Endothelial cell of umbilical vein (primary cell): ENCODE measurements around the gene SNUPN. TPM values are rescaled to one million over a fixed set of nuclear protein-coding genes. Genes with fewer than 3 reads are reported as not detected.

ENCODE experiments used
- BruUV-seq: library from RNA; stranded (reverse); fragments of 400-500 nt; replicated peaks from 2 replicates; lab custom pipeline; 2021; lab: Mats Ljungman, UMichigan
- CTCF ChIA-PET: fragments of 300-600, 350-600 bp; sonication (Branson Sonifier 250); formaldehyde crosslinking; loops from one replicate; lab custom pipeline; 2021; ENCODE audit warnings: antibody characterized with exemption, inconsistent platforms; lab: Charles Lee
- POLR2A ChIA-PET: fragments of 300-600, 350-600 bp; sonication (Branson Sonifier 250); formaldehyde crosslinking; loops from one replicate; lab custom pipeline; 2021; ENCODE audit warnings: antibody characterized with exemption, inconsistent platforms; lab: Charles Lee
- DNase-seq: peaks from one replicate; pipeline ENCODE4 v3.0.0-alpha.2; 2011; ENCODE audit warnings: low read depth, low spot score
- FAIRE-seq: peaks from 2 replicates; lab custom pipeline; 2011; peaks lifted over from hg19 to GRCh38; lab: Jason Lieb, UNC
- H2AFZ ChIP-seq: 2 replicates; pipeline ENCODE4 v1.6.0; 2012; ENCODE audit warnings: low read depth, low read length, control low read depth, inconsistent platforms
- H3K27ac ChIP-seq: 2 replicates; pipeline ENCODE4 v1.5.1; 2011; ENCODE audit warnings: low read depth, mild to moderate bottlenecking, control low read depth, low read length, moderate library complexity; ENCODE audit not compliant: insufficient read depth
- H3K27me3 ChIP-seq, 2 experiments: 2 replicates each; pipeline versions ENCODE4 v1.6.0 to v1.6.1; 2011; ENCODE audit warnings: low read length in 2 of 2, mixed read lengths in 1 of 2; ENCODE audit not compliant: control insufficient read depth in 2 of 2, insufficient read depth in 2 of 2
- H3K36me3 ChIP-seq, 2 experiments: 2 replicates in 1 of 2; 3 replicates in 1 of 2; pipeline ENCODE4 v1.5.1; 2011; ENCODE audit warnings: low read length in 2 of 2, mild to moderate bottlenecking in 1 of 2, moderate library complexity in 1 of 2; ENCODE audit not compliant: control insufficient read depth in 2 of 2, insufficient read depth in 2 of 2; ENCODE audit errors: extremely low read depth in 1 of 2
- H3K4me1 ChIP-seq: 3 replicates; pipeline ENCODE4 v1.5.1; 2011; ENCODE audit warnings: mild to moderate bottlenecking, low read length; ENCODE audit not compliant: control insufficient read depth, insufficient read depth; ENCODE audit errors: extremely low read depth
- H3K4me2 ChIP-seq: 2 replicates; pipeline ENCODE4 v1.6.1; 2011; ENCODE audit warnings: low read length, control low read depth, mixed read lengths; ENCODE audit not compliant: insufficient read depth
- H3K4me3 ChIP-seq, 3 experiments: fragments of 200-600 bp in 1 of 3; sonication (generic), shearing (Covaris generic) in 1 of 3; replicated peaks in 1 of 3; 2 replicates each; pipeline ENCODE4 v1.5.1; 2011 to 2016; ENCODE audit warnings: control low read depth in 3 of 3, low read length in 3 of 3, mild to moderate bottlenecking in 2 of 3, inconsistent platforms in 1 of 3, low read depth in 1 of 3, moderate library complexity in 1 of 3; ENCODE audit not compliant: insufficient read depth in 1 of 3
- H3K79me2 ChIP-seq: 2 replicates; pipeline ENCODE4 v1.6.0; 2012; ENCODE audit warnings: low read length, inconsistent platforms; ENCODE audit not compliant: control insufficient read depth, insufficient read depth
- H3K9ac ChIP-seq: replicated peaks from 2 replicates; pipeline ENCODE3; 2011; ENCODE audit warnings: low read length, control low read depth; ENCODE audit not compliant: insufficient read depth; ENCODE audit errors: extremely low read depth
- H3K9me1 ChIP-seq: replicated peaks from 3 replicates; pipeline ENCODE4 v1.6.0; 2011; ENCODE audit warnings: mild to moderate bottlenecking, low read length; ENCODE audit not compliant: control insufficient read depth, insufficient read depth; ENCODE audit errors: extremely low read depth
- H3K9me3 ChIP-seq: replicated peaks from 2 replicates; pipeline ENCODE4 v1.5.1; 2012; ENCODE audit warnings: low read length, inconsistent platforms; ENCODE audit not compliant: control insufficient read depth, insufficient read depth
- H4K20me1 ChIP-seq: replicated peaks from 2 replicates; pipeline ENCODE3; 2011; ENCODE audit warnings: mild to moderate bottlenecking, low read length; ENCODE audit not compliant: control insufficient read depth, insufficient read depth; ENCODE audit errors: extremely low read depth
- EZH2 ChIP-seq: IDR thresholded peaks from 2 replicates; pipeline ENCODE4 v1.6.1; 2012; ENCODE audit warnings: borderline replicate concordance, low read depth, mild to moderate bottlenecking, moderate library complexity, low read length, inconsistent platforms; ENCODE audit not compliant: severe bottlenecking
- JUN ChIP-seq: IDR thresholded peaks from 2 replicates; pipeline ENCODE4 v1.6.1; 2011; ENCODE audit warnings: borderline replicate concordance, low read depth; ENCODE audit not compliant: insufficient read length, insufficient read depth
- POLR2A ChIP-seq: IDR thresholded peaks from 2 replicates; pipeline ENCODE4 v1.6.1; 2012; ENCODE audit warnings: low read depth, mild to moderate bottlenecking, control low read depth, low read length
- POLR2AphosphoS5 ChIP-seq: IDR thresholded peaks from 2 replicates; pipeline ENCODE4 v1.6.1; 2012; ENCODE audit warnings: low read depth, mild to moderate bottlenecking, control low read depth, low read length, moderate library complexity; ENCODE audit not compliant: insufficient read depth
- dilution Hi-C: fragments of 300-500 bp; cut with MboI; formaldehyde crosslinking; loops from one replicate; pipeline ENCODE4 v1.15.0; 2019; ENCODE audit warnings: low sequenced_read_pairs; ENCODE audit not compliant: extremely low pct_ligation_motif_present
- intact Hi-C: fragments of 100-400 bp; cut with micrococcal nuclease; formaldehyde crosslinking; loops from one replicate; pipeline ENCODE4 v1.10.0; 2022
- polyA plus RNA-seq, 4 experiments: library from polyadenylated mRNA; depleted of rRNA in 3 of 4; stranded (reverse) in 3 of 4; unstranded in 1 of 4; fragments of >200 nt; gene quantifications; 2 replicates each; pipeline versions ENCODE4 v1.2.1 to v1.2.3, GENCODE V29; 2011 to 2012; ENCODE audit warnings: missing spikeins in 1 of 4
- total RNA-seq: library from RNA; stranded (reverse); gene quantifications from 2 replicates; pipeline ENCODE4 v1.2.3, GENCODE V29; 2021
- TF ChIP-seq, protein P1 (sequence below), 2 donors: IDR thresholded peaks; 1 replicate in 1 of 2; 2 replicates in 1 of 2; pipeline ENCODE4 v1.5.1; 2011; ENCODE audit warnings: low read length in 2 of 2, mild to moderate bottlenecking in 2 of 2, moderate library complexity in 2 of 2, control low read depth in 1 of 2, inconsistent platforms in 1 of 2, low read depth in 1 of 2; ENCODE audit not compliant: insufficient read depth in 1 of 2; ENCODE audit errors: extremely low read depth in 1 of 2
- TF ChIP-seq, protein P2 (sequence below): IDR thresholded peaks from 2 replicates; pipeline ENCODE4 v1.6.1; 2011; ENCODE audit not compliant: insufficient read depth, insufficient read length

The SNUPN gene
- total and polyA plus RNA-seq, 2 donors (not counting 3 experiments of a cell fraction or from before 2014, with no cell fraction given), result 13.2 to 25.1 TPM

DNA sequence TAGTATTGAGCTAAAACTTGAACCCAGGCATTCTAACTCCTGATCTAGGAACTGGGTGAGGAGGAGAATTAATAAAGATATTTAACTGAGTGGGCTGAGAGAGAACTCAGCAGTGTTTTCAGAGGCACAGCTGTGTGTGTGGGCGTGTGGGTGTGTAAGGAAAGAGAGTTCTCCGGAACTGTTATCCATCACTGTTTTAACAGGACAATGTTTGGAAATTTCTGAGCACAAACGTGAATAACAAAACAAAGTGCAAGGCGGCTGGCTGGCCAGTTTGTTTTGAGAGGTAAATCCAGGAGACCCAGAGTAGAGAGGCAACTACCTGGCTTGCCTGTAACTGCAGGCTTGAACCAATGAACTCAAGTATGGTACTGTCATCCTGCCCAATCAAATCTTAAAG lies 41.4 kb downstream of the SNUPN start:
- TF ChIP-seq, protein P1, sequence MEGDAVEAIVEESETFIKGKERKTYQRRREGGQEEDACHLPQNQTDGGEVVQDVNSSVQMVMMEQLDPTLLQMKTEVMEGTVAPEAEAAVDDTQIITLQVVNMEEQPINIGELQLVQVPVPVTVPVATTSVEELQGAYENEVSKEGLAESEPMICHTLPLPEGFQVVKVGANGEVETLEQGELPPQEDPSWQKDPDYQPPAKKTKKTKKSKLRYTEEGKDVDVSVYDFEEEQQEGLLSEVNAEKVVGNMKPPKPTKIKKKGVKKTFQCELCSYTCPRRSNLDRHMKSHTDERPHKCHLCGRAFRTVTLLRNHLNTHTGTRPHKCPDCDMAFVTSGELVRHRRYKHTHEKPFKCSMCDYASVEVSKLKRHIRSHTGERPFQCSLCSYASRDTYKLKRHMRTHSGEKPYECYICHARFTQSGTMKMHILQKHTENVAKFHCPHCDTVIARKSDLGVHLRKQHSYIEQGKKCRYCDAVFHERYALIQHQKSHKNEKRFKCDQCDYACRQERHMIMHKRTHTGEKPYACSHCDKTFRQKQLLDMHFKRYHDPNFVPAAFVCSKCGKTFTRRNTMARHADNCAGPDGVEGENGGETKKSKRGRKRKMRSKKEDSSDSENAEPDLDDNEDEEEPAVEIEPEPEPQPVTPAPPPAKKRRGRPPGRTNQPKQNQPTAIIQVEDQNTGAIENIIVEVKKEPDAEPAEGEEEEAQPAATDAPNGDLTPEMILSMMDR (IDR thresholded peaks at IDR 0.05; ENCODE audit: extremely low read depth in 1 of 2, insufficient read depth in 1 of 2, low read depth in 1 of 2, low read length in 2 of 2), result no peak
- TF ChIP-seq POLR2A, result no peak
- TF ChIP-seq EZH2, result no peak
- TF ChIP-seq POLR2AphosphoS5, result no peak
- no peak for TF ChIP-seq JUN
- TF ChIP-seq, protein P2, sequence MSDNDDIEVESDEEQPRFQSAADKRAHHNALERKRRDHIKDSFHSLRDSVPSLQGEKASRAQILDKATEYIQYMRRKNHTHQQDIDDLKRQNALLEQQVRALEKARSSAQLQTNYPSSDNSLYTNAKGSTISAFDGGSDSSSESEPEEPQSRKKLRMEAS, result no peak
- Histone ChIP-seq H3K4me2 (no peak overlapping the region), H3K9me1 (no peaks in the 10 kb centered on the region), H3K27me3 (no peaks in the 10 kb centered on the region), H3K9me3 (no peaks in the 10 kb centered on the region), H3K9ac (no peak overlapping the region), H3K4me1 (peaks cover 4% of the 10 kb centered on the region), H4K20me1 (no peaks in the 10 kb centered on the region), H3K27ac (no peak overlapping the region), H3K79me2 (no peaks in the 10 kb centered on the region), H3K36me3 (no peaks in the 10 kb centered on the region), H3K4me3 (no peak overlapping the region), H2AFZ (no peak overlapping the region)
- dilution Hi-C loops (loop anchor here (25.0 kb wide), 1 partner anchor 122 kb away; the partner anchor contains the start of gene SIN3A), intact Hi-C loops (no loop called here)
- ChIA-PET POLR2A (interaction anchor here (0.6 kb wide), 1 partner anchor 9 kb away, joined by 13 read pairs; no protein-coding TSS in a partner anchor), CTCF (no interaction called here)
- no peak for FAIRE-seq
- no TSS peak for BruUV-seq
- DNase-seq, result no peak
